GM23338 (cell line): ENCODE measurements around the gene DLG2. TPM values are rescaled to one million over a fixed set of nuclear protein-coding genes. Genes with fewer than 3 reads are reported as not detected.

Experiments used
- ATAC-seq: fragments of 200-7000 bp; cut with Tn5 transposase; 3 replicates; pipeline ENCODE4 v1.9.1; 2020
- DNase-seq: peaks from one replicate; pipeline ENCODE4 v3.0.0-alpha.2; 2015; ENCODE audit warnings: low spot score
- H2AFZ ChIP-seq: fragments of 200-600 bp; sonication (generic); 2 replicates; pipeline ENCODE4 v1.8.0; 2016; ENCODE audit warnings: antibody characterized with exemption, mild to moderate bottlenecking, moderate library complexity
- H3F3A ChIP-seq: fragments of 200-600 bp; sonication (generic); replicated peaks from 2 replicates; pipeline ENCODE4 v1.8.0; 2017; ENCODE audit warnings: antibody characterized with exemption, mixed run types, low read depth
- H3K27ac ChIP-seq: fragments of 200-600 bp; sonication (generic); 2 replicates; pipeline ENCODE4 v1.6.1; 2016; ENCODE audit warnings: low read depth
- H3K27me3 ChIP-seq: fragments of 200-600 bp; sonication (generic); 2 replicates; pipeline ENCODE4 v1.8.0; 2016; ENCODE audit warnings: mild to moderate bottlenecking, mixed run types, moderate library complexity; ENCODE audit not compliant: insufficient read depth
- H3K36me3 ChIP-seq: fragments of 200-600 bp; sonication (generic); 2 replicates; pipeline ENCODE4 v1.8.0; 2016; ENCODE audit warnings: mild to moderate bottlenecking; ENCODE audit not compliant: insufficient read depth
- H3K4me1 ChIP-seq: fragments of 200-600 bp; sonication (generic); 2 replicates; pipeline ENCODE4 v1.8.0; 2016; ENCODE audit warnings: mild to moderate bottlenecking, moderate library complexity; ENCODE audit not compliant: insufficient read depth
- H3K4me2 ChIP-seq: fragments of 200-600 bp; sonication (generic); 2 replicates; pipeline ENCODE4 v1.7.1; 2017; ENCODE audit warnings: mixed run types
- H3K4me3 ChIP-seq: fragments of 200-600 bp; sonication (generic); 2 replicates; pipeline ENCODE4 v1.6.1; 2016; ENCODE audit warnings: mixed run types
- H3K79me2 ChIP-seq: fragments of 200-600 bp; sonication (generic); replicated peaks from 2 replicates; pipeline ENCODE4 v1.8.0; 2017; ENCODE audit warnings: mild to moderate bottlenecking; ENCODE audit not compliant: insufficient read depth
- H3K9me2 ChIP-seq: fragments of 200-600 bp; sonication (generic); 2 replicates; pipeline ENCODE4 v1.8.0; 2017; ENCODE audit not compliant: insufficient read depth
- H4K20me1 ChIP-seq: fragments of 200-600 bp; sonication (generic); replicated peaks from 2 replicates; pipeline ENCODE4 v1.8.0; 2017; ENCODE audit warnings: mild to moderate bottlenecking; ENCODE audit not compliant: insufficient read depth
- H3K27ac Mint-ChIP-seq: 2 replicates; pipeline ENCODE4 v1.8.0; 2020; ENCODE audit warnings: inconsistent platforms, mild to moderate bottlenecking, moderate library complexity, mixed read lengths
- H3K27me3 Mint-ChIP-seq: 3 replicates; pipeline ENCODE4 v1.8.0; 2022; ENCODE audit warnings: low read depth, mild to moderate bottlenecking, moderate library complexity, mixed read lengths, inconsistent platforms; ENCODE audit not compliant: insufficient read depth, poor library complexity
- H3K36me3 Mint-ChIP-seq: 3 replicates; pipeline ENCODE4 v1.8.0; 2021; ENCODE audit warnings: low read depth, mild to moderate bottlenecking, inconsistent platforms, moderate library complexity, mixed read lengths
- H3K4me1 Mint-ChIP-seq: 3 replicates; pipeline ENCODE4 v1.8.0; 2020; ENCODE audit warnings: mild to moderate bottlenecking, inconsistent platforms, mixed read lengths
- H3K4me3 Mint-ChIP-seq: 3 replicates; pipeline ENCODE4 v1.8.0; 2021; ENCODE audit warnings: moderate library complexity, mild to moderate bottlenecking, inconsistent platforms, mixed read lengths
- H3K9me3 Mint-ChIP-seq: 3 replicates; pipeline ENCODE4 v1.8.0; 2020; ENCODE audit warnings: moderate library complexity, mild to moderate bottlenecking, inconsistent platforms, mixed read lengths
- CREB1 ChIP-seq: fragments of 250-450 bp; sonication (Bioruptor Pico); IDR thresholded peaks from 2 replicates; pipeline ENCODE4 v1.5.0; 2020; ENCODE audit warnings: low read depth, mild to moderate bottlenecking, moderate library complexity
- CTCF ChIP-seq, 2 experiments: fragments of 200-600 bp in 1 of 2; sonication (generic) in 1 of 2; conservative IDR thresholded peaks; 2 replicates each; pipeline versions ENCODE4 v1.5.1 to v1.6.1; 2016 to 2017; ENCODE audit warnings: antibody characterized with exemption in 2 of 2, low read depth in 2 of 2, mild to moderate bottlenecking in 2 of 2, moderate library complexity in 1 of 2
- ETS1 ChIP-seq: IDR thresholded peaks from 2 replicates; pipeline ENCODE4 v1.6.1; 2016; ENCODE audit warnings: antibody characterized with exemption
- EZH2 ChIP-seq: fragments of 200-600 bp; sonication (generic); IDR thresholded peaks from one replicate; pipeline ENCODE4 v1.8.0; 2017; ENCODE audit warnings: antibody characterized with exemption, mild to moderate bottlenecking, low read depth; ENCODE audit not compliant: unreplicated experiment
- EZH2phosphoT487 ChIP-seq: fragments of 200-600 bp; sonication (generic); IDR thresholded peaks from one replicate; pipeline ENCODE4 v1.8.1; 2018; ENCODE audit warnings: antibody characterized with exemption; ENCODE audit not compliant: unreplicated experiment
- JUNB ChIP-seq: IDR thresholded peaks from one replicate; pipeline ENCODE4 v1.6.1; 2016; ENCODE audit warnings: antibody characterized with exemption; ENCODE audit not compliant: unreplicated experiment
- NANOG ChIP-seq: IDR thresholded peaks from 2 replicates; pipeline ENCODE4 v1.6.1; 2016; ENCODE audit warnings: antibody characterized with exemption, borderline replicate concordance
- POLR2AphosphoS5 ChIP-seq: IDR thresholded peaks from 2 replicates; pipeline ENCODE4 v1.6.1; 2016; ENCODE audit warnings: antibody characterized with exemption, low read depth
- REST ChIP-seq: IDR thresholded peaks from one replicate; pipeline ENCODE4 v1.6.1; 2018; ENCODE audit warnings: antibody characterized with exemption; ENCODE audit not compliant: unreplicated experiment
- STAT1 ChIP-seq: IDR thresholded peaks from one replicate; pipeline ENCODE4 v1.6.1; 2016; ENCODE audit warnings: antibody characterized with exemption; ENCODE audit not compliant: unreplicated experiment
- ZNF114 ChIP-seq: fragments of 250-450 bp; sonication (Bioruptor Pico); IDR thresholded peaks from 2 replicates; pipeline ENCODE4 v1.5.0; 2020; ENCODE audit warnings: mild to moderate bottlenecking, moderate library complexity
- ZNF331 ChIP-seq: fragments of 250-450 bp; sonication (Bioruptor Pico); IDR thresholded peaks from 2 replicates; pipeline ENCODE4 v1.5.0; 2020; ENCODE audit warnings: low read depth, mild to moderate bottlenecking, moderate library complexity
- ZNF462 ChIP-seq: fragments of 250-450 bp; sonication (Bioruptor Pico); IDR thresholded peaks from 2 replicates; pipeline ENCODE4 v1.5.0; 2020; ENCODE audit warnings: mild to moderate bottlenecking, moderate library complexity
- polyA plus RNA-seq: library from polyadenylated mRNA; unstranded; fragments of >200 nt; fragmentation: Nextera tagmentation; extraction: Ambion mirVana; gene quantifications from 2 replicates; pipeline ENCODE4 v1.2.1, GENCODE V29; 2016
- total RNA-seq: library from RNA; depleted of rRNA; stranded (reverse); fragments of >200 nt; shearing (Covaris generic); gene quantifications from 2 replicates; pipeline ENCODE4 v1.2.3, GENCODE V29; 2014

DLG2 gene
- total and polyA plus RNA-seq, 2 experiments from 2014 or later, result 19.8 to 21.5 TPM

GRCh38 chr11:83545494-83546260 lies 2081.5 kb downstream of the DLG2 start:
- Histone ChIP-seq H3K4me2 (no peak overlapping the region), H3K79me2 (no peaks in the 10 kb centered on the region), H3K27me3 (no peaks in the 10 kb centered on the region), H3F3A (no peaks in the 10 kb centered on the region), H3K9me2 (no peaks in the 10 kb centered on the region), H3K4me3 (no peak overlapping the region), H3K27ac (no peak overlapping the region), H3K36me3 (no peaks in the 10 kb centered on the region), H2AFZ (no peak overlapping the region), H4K20me1 (no peaks in the 10 kb centered on the region), H3K4me1 (0 out of 2 replicates have a peak, but pooled peaks cover 6% of the 10 kb centered on the region)
- Mint-ChIP-seq H3K27me3 (peaks cover 4% of the 10 kb centered on the region), H3K9me3 (no peaks in the 10 kb centered on the region), H3K4me3 (no peak overlapping the region; the same call in 2 of the 3 replicates), H3K4me1 (peaks cover 11% of the 10 kb centered on the region), H3K27ac (no peak overlapping the region), H3K36me3 (no peaks in the 10 kb centered on the region)
- ATAC-seq (no peak), DNase-seq (no peak)
- TF ChIP-seq JUNB (no peak), ZNF114 (CRISPR knock-in tag) (no peak), CREB1 (no peak), CTCF (conservative IDR thresholded peaks at IDR 0.05; ENCODE audit: low read depth in 2 of 2) (no peak), POLR2AphosphoS5 (no peak), ZNF462 (CRISPR knock-in tag) (no peak), EZH2phosphoT487 (no peak), REST (no peak), NANOG (no peak), STAT1 (no peak), ZNF331 (CRISPR knock-in tag) (no peak), ETS1 (no peak), EZH2 (no peak)
